Fibroblast of pulmonary artery (primary cell): ENCODE results near the gene CDADC1.

Experiments used
- DNase-seq: peaks from one replicate; pipeline ENCODE4 v3.0.0-alpha.2; 2010; ENCODE audit warnings: low read depth
- H3K4me3 ChIP-seq: replicated peaks from 2 replicates; pipeline ENCODE4 v1.5.1; 2011; ENCODE audit warnings: low read depth, mild to moderate bottlenecking, control low read depth, low read length, moderate library complexity
- CTCF ChIP-seq: IDR thresholded peaks from 2 replicates; pipeline ENCODE4 v1.5.1; 2011; ENCODE audit warnings: mild to moderate bottlenecking, control low read depth, low read length, inconsistent platforms; ENCODE audit errors: missing control alignments

Gene CDADC1

GRCh38 chr13:49235856-49236431 lies 11.8 kb upstream of the CDADC1 start:
- DNase-seq: no peak
- H3K4me3 ChIP-seq: no peak overlapping the region
- TF ChIP-seq CTCF: no peak

GRCh38 chr13:49238621-49239020 lies 9.1 kb upstream of the CDADC1 start:
- no peak for DNase-seq
- no peak for TF ChIP-seq CTCF
- no peak overlapping the region for H3K4me3 ChIP-seq

- no peak overlapping the region for H3K4me3 ChIP-seq
- TF ChIP-seq CTCF: peak; percentile 70
- DNase-seq: peak; percentile 51
Measured at GRCh38 chr13:49240017-49240416, 7.7 kb upstream of the CDADC1 start.

GRCh38 chr13:49241296-49241695 lies 6.4 kb upstream of the CDADC1 start:
- no peak for TF ChIP-seq CTCF
- no peak overlapping the region for H3K4me3 ChIP-seq
- no peak for DNase-seq

- DNase-seq: no peak
- TF ChIP-seq CTCF: no peak
- no peak overlapping the region for H3K4me3 ChIP-seq
Measured at GRCh38 chr13:49245101-49245500, 2.6 kb upstream of the CDADC1 start.

GRCh38 chr13:49246850-49247642 lies 679 bp upstream of the CDADC1 start:
- no peak for TF ChIP-seq CTCF
- H3K4me3 ChIP-seq: peak overlapping the region; percentile 82
- DNase-seq: no peak

- no peak for DNase-seq
- peak overlapping the region; percentile 82 for H3K4me3 ChIP-seq
- peak; percentile 31 for TF ChIP-seq CTCF
Measured at GRCh38 chr13:49248622-49249002, 887 bp downstream of the CDADC1 start.
